Ascending aorta (tissue), 2 donors: ENCODE data around the gene CHKB. TPM values are rescaled to one million over a fixed set of nuclear protein-coding genes. Genes with fewer than 3 reads are reported as not detected.

ENCODE experiments used
- DNase-seq, 2 donors: peaks; one replicate each; pipeline ENCODE4 v3.0.0-alpha.2; 2019; ENCODE audit warnings: low spot score in 2 of 2
- H3K27ac ChIP-seq, 2 donors: fragments of 200-600 bp; sonication (generic); one replicate each; pipeline ENCODE4 v1.5.1; 2016 to 2017; ENCODE audit warnings: mild to moderate bottlenecking in 1 of 2
- H3K27me3 ChIP-seq: fragments of 200-600 bp; sonication (generic); one replicate; pipeline ENCODE4 v1.5.1; 2017
- H3K36me3 ChIP-seq, 2 donors: fragments of 200-600 bp; sonication (generic); one replicate each; pipeline ENCODE4 v1.5.1; 2016
- H3K4me1 ChIP-seq, 2 donors: fragments of 200-600 bp; sonication (generic); one replicate each; pipeline ENCODE4 v1.5.1; 2016 to 2017; ENCODE audit warnings: mild to moderate bottlenecking in 1 of 2
- H3K4me3 ChIP-seq, 2 donors: fragments of 200-600 bp; sonication (generic); one replicate each; pipeline ENCODE4 v1.5.1; 2016 to 2017; ENCODE audit warnings: mild to moderate bottlenecking in 1 of 2
- H3K9me3 ChIP-seq, 2 donors: fragments of 200-600 bp; sonication (generic); one replicate each; pipeline ENCODE4 v1.5.1; 2016
- CTCF ChIP-seq, 3 experiments: fragments of 200-600 bp in 2 of 3; fragments of 450-650 bp in 1 of 3; sonication (generic) in 2 of 3; IDR thresholded peaks; one replicate each; pipeline ENCODE4 v1.5.1; 2016 to 2019; ENCODE audit warnings: antibody characterized with exemption in 3 of 3, mild to moderate bottlenecking in 1 of 3, moderate library complexity in 1 of 3
- intact Hi-C: fragments of 100-400 bp; cut with DNase I; formaldehyde crosslinking; loops from one replicate; pipeline ENCODE4 v1.15.1; 2023
- total RNA-seq: library from RNA; depleted of rRNA; stranded (reverse); fragments of >200 nt; gene quantifications from one replicate; pipeline ENCODE4 v1.1.0, GENCODE V29; 2016

Gene CHKB
- total RNA-seq, 1 donor from 2014 or later = 82.4 TPM

- H3K27ac ChIP-seq = peak overlapping the region; percentile 46 to 84
- H3K36me3 ChIP-seq = no peaks in the 10 kb centered on the region
- intact Hi-C loops = loop anchor here (5.0 kb wide), 3 partner anchors 100 to 775 kb away; partner anchors contain the start of genes SCO2 and ZBED4
- no peaks in the 10 kb centered on the region for H3K27me3 ChIP-seq
- no peaks in the 10 kb centered on the region for H3K9me3 ChIP-seq
- peaks cover 4 to 12% of the 10 kb centered on the region in 2 donors for H3K4me1 ChIP-seq
- H3K4me3 ChIP-seq = peak overlapping the region; percentile 63 to 67
- no peak for TF ChIP-seq CTCF (IDR thresholded peaks at IDR 0.05)
- no peak for DNase-seq
Measured at GRCh38 chr22:50626850-50627641, 44.4 kb upstream of the CHKB start.

- H3K27me3 ChIP-seq = no peaks in the 10 kb centered on the region
- no peak for TF ChIP-seq CTCF (IDR thresholded peaks at IDR 0.05)
- no peak overlapping the region for H3K27ac ChIP-seq
- no peaks in the 10 kb centered on the region for H3K9me3 ChIP-seq
- DNase-seq = no peak
- peaks cover 4 to 15% of the 10 kb centered on the region in 2 donors for H3K4me1 ChIP-seq
- intact Hi-C loops = loop anchor here (5.0 kb wide), 3 partner anchors 99 to 774 kb away; partner anchors contain the start of genes SCO2 and ZBED4
- H3K36me3 ChIP-seq = no peaks in the 10 kb centered on the region
- no peak overlapping the region for H3K4me3 ChIP-seq
Measured at GRCh38 chr22:50626314-50626849, 43.7 kb upstream of the CHKB start.

- Histone ChIP-seq H3K36me3 (no peaks in the 10 kb centered on the region), H3K27me3 (no peaks in the 10 kb centered on the region), H3K27ac (no peak overlapping the region), H3K9me3 (no peaks in the 10 kb centered on the region), H3K4me3 (no peak overlapping the region), H3K4me1 (peaks cover 4 to 15% of the 10 kb centered on the region in 2 donors)
- intact Hi-C loops = loop anchor here (5.0 kb wide), 3 partner anchors 98 to 773 kb away; partner anchors contain the start of genes SCO2 and ZBED4
- no peak for TF ChIP-seq CTCF (IDR thresholded peaks at IDR 0.05)
- DNase-seq = no peak
Measured at GRCh38 chr22:50625568-50626313, 43.1 kb upstream of the CHKB start.

GRCh38 chr22:50625131-50625567 lies 42.5 kb upstream of the CHKB start:
- peak in 1 of 2 donors; percentile 60 for DNase-seq
- H3K9me3 ChIP-seq = no peaks in the 10 kb centered on the region
- no peak overlapping the region for H3K27ac ChIP-seq
- no peak overlapping the region for H3K4me3 ChIP-seq
- intact Hi-C loops = loop anchor here (5.0 kb wide), 3 partner anchors 98 to 773 kb away; partner anchors contain the start of genes SCO2 and ZBED4
- no peaks in the 10 kb centered on the region for H3K36me3 ChIP-seq
- no peaks in the 10 kb centered on the region for H3K27me3 ChIP-seq
- peaks cover 4 to 15% of the 10 kb centered on the region in 2 donors for H3K4me1 ChIP-seq
- no peak for TF ChIP-seq CTCF (IDR thresholded peaks at IDR 0.05)

- intact Hi-C loops = loop anchor here (5.0 kb wide), 3 partner anchors 97 to 772 kb away; partner anchors contain the start of genes SCO2 and ZBED4
- no peaks in the 10 kb centered on the region for H3K36me3 ChIP-seq
- H3K4me3 ChIP-seq = no peak overlapping the region
- TF ChIP-seq CTCF (IDR thresholded peaks at IDR 0.05) = no peak
- H3K27me3 ChIP-seq = no peaks in the 10 kb centered on the region
- no peak overlapping the region for H3K27ac ChIP-seq
- H3K9me3 ChIP-seq = no peaks in the 10 kb centered on the region
- H3K4me1 ChIP-seq = peaks cover 4 to 15% of the 10 kb centered on the region in 2 donors
- peak in 1 of 2 donors; percentile 56 for DNase-seq
Measured at GRCh38 chr22:50624347-50625130, 41.9 kb upstream of the CHKB start.
